ENCODE measurements around the gene CDH23. TPM values are rescaled to one million over a fixed set of nuclear protein-coding genes. Genes with fewer than 3 reads are reported as not detected.
A peak's percentile ranks its signal among the peaks of the same experiment; 100 is the strongest.

CDH23 gene
- total and polyA plus RNA-seq, 12 donors = 1.7 to 20.2 (median 7.8) TPM

- Histone ChIP-seq H3K36me3 (replicated peaks in 1 of 2) (peaks cover 0 to 30% of the 10 kb centered on the region in 2 donors), H3K4me1 (replicated peaks in 1 of 2) (peaks cover 57 to 85% of the 10 kb centered on the region in 2 donors), H3K27me3 (no peaks in the 10 kb centered on the region), H3K4me3 (peak overlapping the region in 1 of 4 donors; percentile 3), H3K9me3 (replicated peaks in 1 of 3) (no peaks in the 10 kb centered on the region), H3K27ac (peak overlapping the region in 4 of 5 donors; percentile 51 to 89 (median 76))
- 25 to 32% (median 28%) methylated on average over 9 to 11 of the region's 11 CpGs for WGBS, 4 donors
- intact Hi-C loops (cut with DNase I) = no loop called here
- TF ChIP-seq CTCF (IDR thresholded peaks at IDR 0.05) (no peak), POLR2A (IDR thresholded peaks at IDR 0.05) (peak in 1 of 2 donors; percentile 48)
- DNase-seq = peak; percentile 74 to 97 (median 92)
Observed at GRCh38 chr10:71835671-71836595, 439.2 kb downstream of the CDH23 start.

- 66 to 77% (median 73%) methylated on average over 4 of the region's 4 CpGs for WGBS, 4 donors
- no peak overlapping the region for H3K4me3 ChIP-seq
- H3K27ac ChIP-seq = peak overlapping the region in 4 of 5 donors; percentile 51 to 89 (median 76)
- H3K9me3 ChIP-seq (replicated peaks in 1 of 3) = no peaks in the 10 kb centered on the region
- no peaks in the 10 kb centered on the region for H3K27me3 ChIP-seq
- H3K36me3 ChIP-seq (replicated peaks in 1 of 2) = peaks cover 0 to 23% of the 10 kb centered on the region in 2 donors
- DNase-seq = no peak
- TF ChIP-seq CTCF (IDR thresholded peaks at IDR 0.05) (no peak), POLR2A (IDR thresholded peaks at IDR 0.05) (no peak)
- H3K4me1 ChIP-seq (replicated peaks in 1 of 2) = peaks cover 57 to 91% of the 10 kb centered on the region in 2 donors
- intact Hi-C loops (cut with DNase I) = no loop called here
Observed at GRCh38 chr10:71836596-71836974, 439.9 kb downstream of the CDH23 start.

- TF ChIP-seq CTCF (IDR thresholded peaks at IDR 0.05) (peak in 2 of 6 experiments; percentile 21 to 23), POLR2A (IDR thresholded peaks at IDR 0.05) (no peak)
- Histone ChIP-seq H3K27me3 (no peaks in the 10 kb centered on the region), H3K9me3 (replicated peaks in 1 of 3) (no peaks in the 10 kb centered on the region), H3K4me3 (no peak overlapping the region), H3K27ac (peak overlapping the region in 4 of 5 donors; percentile 51 to 89 (median 76)), H3K4me1 (replicated peaks in 1 of 2) (peaks cover 57 to 86% of the 10 kb centered on the region in 2 donors), H3K36me3 (replicated peaks in 1 of 2) (peaks cover 0 to 16% of the 10 kb centered on the region in 2 donors)
- intact Hi-C loops (cut with DNase I) = no loop called here
- 72 to 82% (median 76%) methylated on average over 17 of the region's 17 CpGs for WGBS, 4 donors
- no peak for DNase-seq
Observed at GRCh38 chr10:71837098-71837827, 440.5 kb downstream of the CDH23 start.

Data from adrenal gland (tissue), 12 donors.